Erythroblast (primary cell): Measurements from ENCODE around the gene PKM.

Source experiments
- GATA1 ChIP-seq: IDR thresholded peaks from 2 replicates; pipeline ENCODE4 v1.6.1; 2011; ENCODE audit warnings: low read depth, mild to moderate bottlenecking, control low read depth, low read length, moderate library complexity
- POLR2A ChIP-seq: IDR thresholded peaks from 2 replicates; pipeline ENCODE4 v1.6.1; 2011; ENCODE audit warnings: mild to moderate bottlenecking, low read length

DNA sequence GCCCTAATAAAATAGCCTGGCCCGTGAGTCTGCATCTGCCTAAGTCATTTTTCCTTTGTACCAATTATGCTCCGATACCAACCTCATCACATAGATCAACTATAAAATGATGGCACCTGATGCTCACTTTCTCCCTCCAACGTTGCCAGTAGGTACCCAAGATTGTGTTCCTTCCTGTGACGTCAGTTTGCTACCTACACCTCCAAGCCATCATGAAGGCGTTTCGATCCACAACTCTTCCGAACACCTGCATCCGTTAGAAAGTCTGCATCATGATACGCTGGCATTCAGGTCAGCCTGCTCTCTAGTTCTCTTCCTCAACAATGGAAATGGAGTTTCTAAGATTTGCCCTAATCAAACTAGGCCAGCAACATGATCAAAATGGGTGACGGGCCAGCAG is 7.7 kb downstream of the PKM start:
- no peak for TF ChIP-seq POLR2A
- TF ChIP-seq GATA1, result no peak
